Right atrium auricular region (tissue), 2 donors: ENCODE measurements around the gene XBP1. TPM values are rescaled to one million over a fixed set of nuclear protein-coding genes. Genes with fewer than 3 reads are reported as not detected.
"Not testable (repeated sequence)": the region's sequence is repeated elsewhere in the genome, so short reads cannot be mapped to it uniquely, and the experiment has no call there.

ENCODE experiments used
- DNase-seq: peaks from one replicate; pipeline ENCODE4 v3.0.0-alpha.2; 2019; ENCODE audit warnings: low spot score
- H3K27ac ChIP-seq, 2 donors: fragments of 200-600 bp; sonication (generic); 1 replicate in 1 of 2; 2 replicates in 1 of 2; pipeline ENCODE4 v1.5.1; 2016 to 2019
- H3K27me3 ChIP-seq, 2 donors: fragments of 200-600 bp; sonication (generic); one replicate each; pipeline versions ENCODE4 v1.5.1 to v1.6.0; 2017 to 2019
- H3K36me3 ChIP-seq: fragments of 200-600 bp; sonication (generic); one replicate; pipeline ENCODE4 v1.5.1; 2016
- H3K4me1 ChIP-seq, 2 donors: fragments of 200-600 bp; sonication (generic); one replicate each; pipeline versions ENCODE4 v1.5.1 to v1.6.0; 2017 to 2019
- H3K4me3 ChIP-seq, 2 donors: fragments of 200-600 bp; sonication (generic); 1 replicate in 1 of 2; 2 replicates in 1 of 2; pipeline ENCODE4 v1.5.1; 2017 to 2019; ENCODE audit warnings: mild to moderate bottlenecking in 1 of 2, moderate library complexity in 1 of 2
- H3K9me3 ChIP-seq, 2 donors: fragments of 200-600 bp; sonication (generic); one replicate each; pipeline ENCODE4 v1.5.1; 2019
- CTCF ChIP-seq, 2 donors: fragments of 200-600 bp; sonication (generic); IDR thresholded peaks; one replicate each; pipeline ENCODE4 v1.5.1; 2019; ENCODE audit warnings: antibody characterized with exemption in 2 of 2
- total RNA-seq, 2 donors: library from RNA; depleted of rRNA; stranded (reverse); fragments of >200 nt; gene quantifications; one replicate each; pipeline ENCODE4 v1.1.0, GENCODE V29; 2016

The XBP1 gene
- total RNA-seq, 2 donors from 2014 or later, result 104 to 160 TPM

GRCh38 chr22:28771195-28771791 is 29.1 kb downstream of the XBP1 start:
- Histone ChIP-seq H3K4me3 (no peak overlapping the region), H3K36me3 (peaks cover 6% of the 10 kb centered on the region), H3K4me1 (peaks cover 0 to 17% of the 10 kb centered on the region in 2 donors), H3K9me3 (no peaks in the 10 kb centered on the region), H3K27ac (no peak overlapping the region), H3K27me3 (no peaks in the 10 kb centered on the region)
- no peak for DNase-seq
- TF ChIP-seq CTCF (IDR thresholded peaks at IDR 0.05), result no peak

- no peak for DNase-seq
- no peak overlapping the region for H3K4me3 ChIP-seq
- H3K27me3 ChIP-seq, result no peaks in the 10 kb centered on the region
- H3K9me3 ChIP-seq, result no peaks in the 10 kb centered on the region
- no peak for TF ChIP-seq CTCF (IDR thresholded peaks at IDR 0.05)
- H3K27ac ChIP-seq, result no peak overlapping the region
- no peaks in the 10 kb centered on the region for H3K36me3 ChIP-seq
- H3K4me1 ChIP-seq, result peaks cover 0 to 9% of the 10 kb centered on the region in 2 donors
Observed at GRCh38 chr22:28769394-28770085, 30.8 kb downstream of the XBP1 start.

GRCh38 chr22:28768701-28769393 is 31.5 kb downstream of the XBP1 start:
- no peak overlapping the region for H3K27ac ChIP-seq
- TF ChIP-seq CTCF (IDR thresholded peaks at IDR 0.05), result no peak
- DNase-seq, result no peak
- H3K36me3 ChIP-seq, result no peaks in the 10 kb centered on the region
- H3K9me3 ChIP-seq, result no peaks in the 10 kb centered on the region
- H3K4me3 ChIP-seq, result no peak overlapping the region
- no peaks in the 10 kb centered on the region for H3K27me3 ChIP-seq
- H3K4me1 ChIP-seq, result peaks cover 0 to 3% of the 10 kb centered on the region in 2 donors

GRCh38 chr22:28766628-28767027 is 33.7 kb downstream of the XBP1 start:
- Histone ChIP-seq H3K4me3 (no peak overlapping the region), H3K9me3 (no peaks in the 10 kb centered on the region), H3K27me3 (no peaks in the 10 kb centered on the region), H3K36me3 (no peaks in the 10 kb centered on the region), H3K27ac (no peak overlapping the region), H3K4me1 (no peaks in the 10 kb centered on the region)
- TF ChIP-seq CTCF (IDR thresholded peaks at IDR 0.05), result no peak
- DNase-seq, result no peak

- H3K4me3 ChIP-seq, DNase-seq: not testable (repeated sequence)
Observed at GRCh38 chr22:28762000-28762399, 38.4 kb downstream of the XBP1 start.

GRCh38 chr22:28761449-28761755 is 39.0 kb downstream of the XBP1 start:
- H3K36me3 ChIP-seq, result no peaks in the 10 kb centered on the region
- no peaks in the 10 kb centered on the region for H3K9me3 ChIP-seq
- H3K4me3 ChIP-seq, result no peak overlapping the region
- no peak for TF ChIP-seq CTCF (IDR thresholded peaks at IDR 0.05)
- no peak for DNase-seq
- no peaks in the 10 kb centered on the region for H3K27me3 ChIP-seq
- H3K4me1 ChIP-seq, result no peaks in the 10 kb centered on the region
- H3K27ac ChIP-seq, result no peak overlapping the region

More at GRCh38 chr22:28762000-28762399, 38.4 kb downstream of the XBP1 start:
- H3K4me1 ChIP-seq, H3K27ac ChIP-seq, H3K36me3 ChIP-seq, H3K9me3 ChIP-seq, H3K27me3 ChIP-seq: not testable (repeated sequence)
